Skeletal muscle tissue (tissue), 4 donors: ENCODE results near the gene PIK3CB. TPM values are rescaled to one million over a fixed set of nuclear protein-coding genes. Genes with fewer than 3 reads are reported as not detected.

ENCODE experiments used
- H3K27ac ChIP-seq: one replicate; pipeline ENCODE4 v1.7.0; 2013; ENCODE audit warnings: mild to moderate bottlenecking, low read depth, low read length, inconsistent platforms
- H3K27me3 ChIP-seq, 3 donors: one replicate each; pipeline ENCODE4 v1.7.0; 2013; ENCODE audit warnings: low read length in 3 of 3; ENCODE audit not compliant: control insufficient read depth in 3 of 3, insufficient read depth in 3 of 3
- H3K36me3 ChIP-seq, 3 donors: one replicate each; pipeline ENCODE4 v1.7.0; 2013; ENCODE audit warnings: low read length in 3 of 3; ENCODE audit not compliant: control insufficient read depth in 3 of 3, insufficient read depth in 3 of 3
- H3K4me1 ChIP-seq, 3 donors: one replicate each; pipeline ENCODE4 v1.7.0; 2013; ENCODE audit warnings: low read length in 3 of 3, mild to moderate bottlenecking in 3 of 3; ENCODE audit not compliant: control insufficient read depth in 3 of 3, insufficient read depth in 3 of 3
- H3K4me3 ChIP-seq, 3 donors: one replicate each; pipeline ENCODE4 v1.7.0; 2013; ENCODE audit warnings: low read length in 3 of 3
- H3K9ac ChIP-seq, 3 donors: one replicate each; pipeline ENCODE4 v1.7.0; 2013; ENCODE audit warnings: low read length in 3 of 3, mild to moderate bottlenecking in 3 of 3, moderate library complexity in 2 of 3, low read depth in 1 of 3
- H3K9me3 ChIP-seq, 3 donors: one replicate each; pipeline ENCODE4 v1.7.0; 2013; ENCODE audit warnings: low read length in 3 of 3; ENCODE audit not compliant: control insufficient read depth in 3 of 3
- total RNA-seq: library from RNA; depleted of rRNA; stranded (reverse); fragments of >200 nt; gene quantifications from one replicate; pipeline ENCODE4 v1.2.3, GENCODE V29; 2014
- donor health status: Osteomylitis.

The PIK3CB gene
- total RNA-seq, 1 donor from 2014 or later, result 16.2 TPM

DNA sequence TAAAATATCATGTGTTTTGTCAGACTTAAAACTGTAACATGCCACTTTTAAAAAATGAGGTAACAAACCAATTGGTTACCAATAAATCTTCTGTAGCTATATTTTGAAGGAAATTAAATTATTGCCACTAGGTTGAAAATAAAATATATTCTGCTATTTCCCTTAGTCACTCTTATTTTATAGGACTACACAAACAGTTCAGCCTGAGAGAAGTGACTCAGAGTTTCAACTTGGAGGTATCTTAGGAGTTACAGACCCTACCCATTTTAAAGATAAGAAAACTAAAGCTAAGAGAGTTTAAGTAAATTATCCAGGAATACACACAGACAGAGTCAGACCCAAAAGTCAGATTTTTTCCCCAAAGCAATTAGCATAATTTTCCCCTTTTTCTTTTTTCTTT lies 65.1 kb downstream of the PIK3CB start:
- H3K9ac ChIP-seq, result no peak overlapping the region

GRCh38 chr3:138768946-138769345 lies 65.8 kb downstream of the PIK3CB start:
- Histone ChIP-seq H3K9me3 (peaks cover 0 to 2% (median 0%) of the 10 kb centered on the region in 3 donors), H3K27ac (no peak overlapping the region), H3K27me3 (no peaks in the 10 kb centered on the region), H3K4me1 (no peaks in the 10 kb centered on the region), H3K4me3 (no peak overlapping the region), H3K36me3 (peaks cover 0 to 16% (median 4%) of the 10 kb centered on the region in 3 donors), H3K9ac (no peak overlapping the region)

More for the DNA sequence above, 65.1 kb downstream of the PIK3CB start:
- Histone ChIP-seq H3K4me3 (no peak overlapping the region), H3K36me3 (peaks cover 0 to 16% (median 4%) of the 10 kb centered on the region in 3 donors), H3K4me1 (peaks cover 4 to 6% (median 6%) of the 10 kb centered on the region in 3 donors), H3K9me3 (peaks cover 0 to 2% (median 0%) of the 10 kb centered on the region in 3 donors), H3K27ac (no peak overlapping the region), H3K27me3 (no peaks in the 10 kb centered on the region)

GRCh38 chr3:138768125-138768524 lies 66.6 kb downstream of the PIK3CB start:
- Histone ChIP-seq H3K27ac (no peak overlapping the region), H3K9me3 (peaks cover 0 to 2% (median 0%) of the 10 kb centered on the region in 3 donors), H3K4me1 (no peaks in the 10 kb centered on the region), H3K36me3 (peaks cover 0 to 16% (median 4%) of the 10 kb centered on the region in 3 donors), H3K4me3 (no peak overlapping the region), H3K27me3 (no peaks in the 10 kb centered on the region), H3K9ac (no peak overlapping the region)

DNA sequence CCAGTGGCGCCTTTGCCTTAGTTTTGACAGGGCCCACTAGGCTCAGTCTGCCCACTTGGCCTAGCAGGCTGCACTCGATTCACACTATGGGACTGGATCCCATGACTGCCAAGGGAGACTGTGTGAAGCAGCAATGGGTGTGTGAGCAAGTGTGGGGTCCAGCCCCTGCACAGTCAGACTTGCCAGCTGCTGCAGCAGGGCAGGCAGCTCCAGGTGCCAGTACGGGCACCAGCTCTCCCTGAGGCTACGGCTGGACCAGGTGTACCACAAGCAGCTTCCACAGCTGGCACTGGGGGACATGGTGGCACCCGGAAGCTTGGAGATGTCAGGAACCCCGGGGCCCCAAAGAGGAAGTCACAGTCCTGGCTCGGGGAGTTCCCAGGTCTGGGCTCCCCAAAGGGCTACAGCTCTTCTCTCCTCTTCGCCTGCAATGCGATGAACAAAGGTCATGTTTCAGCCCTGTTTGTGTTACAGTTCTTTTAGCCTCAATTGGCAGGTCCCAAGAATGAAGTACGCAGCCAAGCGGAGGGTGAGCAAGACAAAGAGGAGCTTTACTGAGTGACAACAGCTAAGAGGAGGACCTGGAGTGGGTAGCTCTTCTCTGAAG lies 67.1 kb downstream of the PIK3CB start:
- Histone ChIP-seq H3K9me3 (peaks cover 0 to 2% (median 0%) of the 10 kb centered on the region in 3 donors), H3K4me3 (no peak overlapping the region), H3K27me3 (no peaks in the 10 kb centered on the region), H3K4me1 (no peaks in the 10 kb centered on the region), H3K9ac (no peak overlapping the region), H3K36me3 (peaks cover 0 to 16% (median 4%) of the 10 kb centered on the region in 3 donors), H3K27ac (no peak overlapping the region)

DNA sequence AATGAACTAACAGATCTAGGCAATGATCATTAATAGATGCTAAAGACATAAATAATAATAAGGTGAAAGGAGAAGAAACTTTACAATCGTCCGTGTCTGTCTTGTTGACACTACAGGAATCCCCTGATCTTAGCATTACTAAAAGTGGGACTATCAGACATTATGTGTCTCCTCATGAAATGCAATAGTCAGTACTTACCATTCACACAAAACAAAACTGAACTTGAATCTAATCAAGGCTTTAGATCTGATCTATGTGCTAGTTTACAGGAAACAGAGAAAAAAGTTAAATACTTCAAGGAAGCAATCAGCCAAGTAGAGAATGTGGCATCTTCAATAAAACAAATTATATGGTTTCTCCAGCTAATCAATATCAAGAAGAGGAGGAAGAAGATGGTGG lies 73.7 kb downstream of the PIK3CB start:
- Histone ChIP-seq H3K9me3 (no peaks in the 10 kb centered on the region), H3K9ac (no peak overlapping the region), H3K36me3 (no peaks in the 10 kb centered on the region), H3K27me3 (no peaks in the 10 kb centered on the region), H3K4me1 (no peaks in the 10 kb centered on the region), H3K4me3 (no peak overlapping the region), H3K27ac (no peak overlapping the region)

DNA sequence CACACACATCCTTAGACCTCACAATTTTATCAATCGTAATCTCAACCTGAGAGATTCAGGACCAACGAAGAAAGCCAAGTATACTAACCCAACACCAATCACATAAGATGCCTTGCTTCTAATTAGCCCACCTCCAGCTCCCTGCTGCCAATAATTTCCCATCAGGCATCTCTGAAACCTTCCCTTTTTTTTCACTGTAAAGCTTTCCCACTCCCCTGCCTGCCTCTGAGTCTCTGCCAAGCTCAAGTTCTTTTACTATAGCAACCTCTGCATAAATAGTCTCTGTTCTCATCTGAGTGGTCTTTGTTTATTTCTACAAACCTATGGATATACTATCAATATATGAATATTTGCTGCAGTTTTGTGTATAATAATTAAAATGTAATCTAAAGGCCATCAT lies 86.5 kb downstream of the PIK3CB start:
- H3K4me1 ChIP-seq, result no peaks in the 10 kb centered on the region
- H3K27me3 ChIP-seq, result no peaks in the 10 kb centered on the region
- H3K27ac ChIP-seq, result no peak overlapping the region
- no peaks in the 10 kb centered on the region for H3K36me3 ChIP-seq
- no peaks in the 10 kb centered on the region for H3K9me3 ChIP-seq
- H3K9ac ChIP-seq, result no peak overlapping the region
- no peak overlapping the region for H3K4me3 ChIP-seq

- Histone ChIP-seq H3K27ac (no peak overlapping the region), H3K36me3 (no peaks in the 10 kb centered on the region), H3K4me1 (no peaks in the 10 kb centered on the region), H3K4me3 (no peak overlapping the region), H3K9ac (no peak overlapping the region), H3K27me3 (no peaks in the 10 kb centered on the region), H3K9me3 (no peaks in the 10 kb centered on the region)
Observed at GRCh38 chr3:138747225-138747624, 87.5 kb downstream of the PIK3CB start.

GRCh38 chr3:138740072-138740471 lies 94.7 kb downstream of the PIK3CB start:
- H3K9me3 ChIP-seq, result no peaks in the 10 kb centered on the region
- no peaks in the 10 kb centered on the region for H3K4me1 ChIP-seq
- no peak overlapping the region for H3K27ac ChIP-seq
- no peaks in the 10 kb centered on the region for H3K27me3 ChIP-seq
- H3K36me3 ChIP-seq, result peaks cover 0 to 11% (median 4%) of the 10 kb centered on the region in 3 donors
- no peak overlapping the region for H3K9ac ChIP-seq
- H3K4me3 ChIP-seq, result no peak overlapping the region

- Histone ChIP-seq H3K27me3 (no peaks in the 10 kb centered on the region), H3K9me3 (no peaks in the 10 kb centered on the region), H3K27ac (no peak overlapping the region), H3K4me3 (no peak overlapping the region), H3K9ac (no peak overlapping the region), H3K4me1 (no peaks in the 10 kb centered on the region), H3K36me3 (peaks cover 0 to 12% (median 0%) of the 10 kb centered on the region in 3 donors)
Observed at GRCh38 chr3:138732456-138732855, 102.3 kb downstream of the PIK3CB start.

- Histone ChIP-seq H3K4me1 (peaks cover 0 to 2% (median 0%) of the 10 kb centered on the region in 3 donors), H3K4me3 (no peak overlapping the region), H3K27me3 (no peaks in the 10 kb centered on the region), H3K27ac (no peak overlapping the region), H3K36me3 (peaks cover 0 to 10% (median 0%) of the 10 kb centered on the region in 3 donors), H3K9me3 (no peaks in the 10 kb centered on the region), H3K9ac (no peak overlapping the region)
Observed at GRCh38 chr3:138726946-138727730, 107.6 kb downstream of the PIK3CB start.
